ENCODE data around the gene ATOH7.
A peak's percentile ranks its signal among the peaks of the same experiment; 100 is the strongest.
"Not testable (repeated sequence)": the region's sequence is repeated elsewhere in the genome, so short reads cannot be mapped to it uniquely, and the experiment has no call there.

The ATOH7 gene

GRCh38 chr10:68235581-68235980 lies 3.7 kb upstream of the ATOH7 start:
- peak in 1 of 2 experiments; percentile 7 for DNase-seq

GRCh38 chr10:68235111-68235510 lies 3.2 kb upstream of the ATOH7 start:
- no peak for DNase-seq

- DNase-seq, result no peak
These were observed 1.1 kb upstream of the ATOH7 start for GRCh38 chr10:68233046-68233445.

GRCh38 chr10:68231106-68231816 lies 652 bp downstream of the ATOH7 start:
- peak; percentile 29 to 62 for DNase-seq

GRCh38 chr10:68230268-68230667 lies 1.6 kb downstream of the ATOH7 start:
- DNase-seq, result no peak

- DNase-seq, result no peak
These were observed 7.1 kb downstream of the ATOH7 start for GRCh38 chr10:68224810-68225209.

- peak in 1 of 2 experiments; percentile 0 for DNase-seq
These were observed 8.3 kb downstream of the ATOH7 start for GRCh38 chr10:68223535-68224165.

GRCh38 chr10:68222391-68222790 lies 9.5 kb downstream of the ATOH7 start:
- no peak for DNase-seq

- DNase-seq, result no peak
These were observed 10.7 kb downstream of the ATOH7 start for GRCh38 chr10:68221196-68221595.

GRCh38 chr10:68218786-68219185 lies 13.1 kb downstream of the ATOH7 start:
- DNase-seq, result no peak

- DNase-seq, result peak; percentile 1 to 21
These were observed 19.1 kb downstream of the ATOH7 start for GRCh38 chr10:68212721-68213352.

GRCh38 chr10:68211669-68212068 lies 20.2 kb downstream of the ATOH7 start:
- no peak for DNase-seq

GRCh38 chr10:68208424-68209042 lies 23.4 kb downstream of the ATOH7 start:
- DNase-seq, result peak; percentile 0 to 43

- DNase-seq, result no peak
These were observed 29.0 kb downstream of the ATOH7 start for GRCh38 chr10:68202960-68203353.

GRCh38 chr10:68196701-68197100 lies 35.2 kb downstream of the ATOH7 start:
- DNase-seq, result no peak

GRCh38 chr10:68195776-68196175 lies 36.1 kb downstream of the ATOH7 start:
- DNase-seq, result not testable (repeated sequence)

GRCh38 chr10:68194290-68194689 lies 37.6 kb downstream of the ATOH7 start:
- no peak for DNase-seq

GRCh38 chr10:68192113-68192512 lies 39.8 kb downstream of the ATOH7 start:
- DNase-seq, result no peak

- no peak for DNase-seq
These were observed 43.1 kb downstream of the ATOH7 start for GRCh38 chr10:68188835-68189234.

GRCh38 chr10:68185085-68185484 lies 46.8 kb downstream of the ATOH7 start:
- DNase-seq, result no peak

- no peak for DNase-seq
These were observed 47.4 kb downstream of the ATOH7 start for GRCh38 chr10:68184546-68184945.

Measured in NCI-H446 (cell line).